ENCODE data around the gene SOD3. TPM values are rescaled to one million over a fixed set of nuclear protein-coding genes. Genes with fewer than 3 reads are reported as not detected.

The SOD3 gene
- total RNA-seq, 1 donor from 2014 or later: 8.6 TPM

DNA sequence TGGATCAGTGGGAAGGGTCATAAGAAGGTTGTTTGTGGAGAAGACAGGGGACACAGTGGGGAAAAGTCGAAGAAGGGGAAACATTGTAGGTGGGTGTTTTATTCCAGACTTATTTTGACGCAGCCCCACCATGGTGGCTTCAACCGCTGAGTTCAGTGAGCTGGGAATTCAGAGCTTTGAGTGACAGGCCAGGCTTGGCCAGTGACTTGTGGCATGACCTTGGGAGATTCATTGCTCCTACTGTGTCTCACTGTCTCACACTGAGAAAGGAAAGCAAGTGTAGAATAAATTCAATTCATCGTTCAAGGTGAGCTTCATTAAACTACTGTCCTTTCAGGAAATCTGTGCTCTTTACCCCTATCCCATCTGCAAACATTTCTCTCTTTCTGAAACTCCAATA, 47.4 kb upstream of the SOD3 start:
- Histone ChIP-seq H3K36me3 (ENCODE audit: insufficient read depth, low read length) (no peaks in the 10 kb centered on the region), H2AFZ (ENCODE audit: low read depth, low read length) (no peak overlapping the region), H3K4me1 (ENCODE audit: insufficient read depth, low read length) (no peaks in the 10 kb centered on the region), H3K4me3 (ENCODE audit: insufficient read depth, low read depth, low read length) (no peak overlapping the region), H4K20me1 (ENCODE audit: insufficient read depth, low read length) (no peaks in the 10 kb centered on the region), H3K27me3 (ENCODE audit: insufficient read depth, low read length) (no peaks in the 10 kb centered on the region), H3K79me2 (ENCODE audit: insufficient read depth, low read length) (no peaks in the 10 kb centered on the region), H3K4me2 (ENCODE audit: low read length) (no peak overlapping the region), H3K9me3 (ENCODE audit: insufficient read depth, low read depth, low read length) (no peaks in the 10 kb centered on the region), H3K27ac (ENCODE audit: low read depth, low read length) (no peak overlapping the region), H3K9ac (ENCODE audit: low read length) (no peak overlapping the region)
- peaks cover 3% of the 10 kb centered on the region for H3K36me3 Mint-ChIP-seq (ENCODE audit: low read depth, unreplicated experiment)
- no peak for FAIRE-seq
- H3K4me1 Mint-ChIP-seq (ENCODE audit: low read depth, unreplicated experiment): peaks cover 3% of the 10 kb centered on the region
- no peak overlapping the region for H3K27ac Mint-ChIP-seq (ENCODE audit: unreplicated experiment)
- TF ChIP-seq EZH2 (IDR thresholded peaks at IDR 0.05; ENCODE audit: insufficient read depth, low read length): no peak
- TF ChIP-seq, protein P1, sequence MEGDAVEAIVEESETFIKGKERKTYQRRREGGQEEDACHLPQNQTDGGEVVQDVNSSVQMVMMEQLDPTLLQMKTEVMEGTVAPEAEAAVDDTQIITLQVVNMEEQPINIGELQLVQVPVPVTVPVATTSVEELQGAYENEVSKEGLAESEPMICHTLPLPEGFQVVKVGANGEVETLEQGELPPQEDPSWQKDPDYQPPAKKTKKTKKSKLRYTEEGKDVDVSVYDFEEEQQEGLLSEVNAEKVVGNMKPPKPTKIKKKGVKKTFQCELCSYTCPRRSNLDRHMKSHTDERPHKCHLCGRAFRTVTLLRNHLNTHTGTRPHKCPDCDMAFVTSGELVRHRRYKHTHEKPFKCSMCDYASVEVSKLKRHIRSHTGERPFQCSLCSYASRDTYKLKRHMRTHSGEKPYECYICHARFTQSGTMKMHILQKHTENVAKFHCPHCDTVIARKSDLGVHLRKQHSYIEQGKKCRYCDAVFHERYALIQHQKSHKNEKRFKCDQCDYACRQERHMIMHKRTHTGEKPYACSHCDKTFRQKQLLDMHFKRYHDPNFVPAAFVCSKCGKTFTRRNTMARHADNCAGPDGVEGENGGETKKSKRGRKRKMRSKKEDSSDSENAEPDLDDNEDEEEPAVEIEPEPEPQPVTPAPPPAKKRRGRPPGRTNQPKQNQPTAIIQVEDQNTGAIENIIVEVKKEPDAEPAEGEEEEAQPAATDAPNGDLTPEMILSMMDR (IDR thresholded peaks at IDR 0.05; ENCODE audit: insufficient read depth, low read depth, low read length): no peak
- H3K27me3 Mint-ChIP-seq (ENCODE audit: low read depth, unreplicated experiment): no peaks in the 10 kb centered on the region
- peaks cover 6% of the 10 kb centered on the region for H3K9me3 Mint-ChIP-seq (ENCODE audit: unreplicated experiment)
- no peak for DNase-seq (ENCODE audit: low read depth)
- no peak overlapping the region for H3K4me3 Mint-ChIP-seq (ENCODE audit: unreplicated experiment)

DNA sequence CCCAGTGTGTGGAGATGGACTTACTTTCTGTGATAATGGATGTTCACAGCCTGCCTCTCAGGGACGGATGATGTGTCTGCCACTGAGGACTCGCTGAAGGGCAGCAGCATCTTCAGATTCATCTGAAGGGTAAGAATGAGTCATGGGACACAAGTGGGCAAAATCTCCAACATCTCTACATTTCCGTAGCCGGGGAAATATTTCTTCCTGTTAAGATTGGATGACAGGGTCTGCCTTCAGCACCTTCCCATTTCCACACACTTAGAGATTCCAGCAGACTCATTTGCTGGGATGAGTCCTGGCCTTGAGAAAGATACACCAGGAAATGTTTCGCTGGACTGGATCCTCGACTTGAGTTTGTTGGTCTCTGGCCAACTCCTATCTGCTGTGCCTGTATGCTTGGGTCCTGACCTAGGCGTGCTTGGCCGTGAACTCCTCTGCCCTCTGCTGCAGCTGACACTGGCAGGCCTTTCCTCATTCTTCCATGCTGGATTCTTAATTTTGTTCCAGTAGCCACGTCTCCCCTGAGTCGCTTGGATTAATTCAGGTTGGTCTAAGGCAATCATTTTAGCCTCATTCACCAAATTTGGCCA, 46.5 kb upstream of the SOD3 start:
- Histone ChIP-seq H3K9me3 (ENCODE audit: insufficient read depth, low read depth, low read length) (no peaks in the 10 kb centered on the region), H3K27ac (ENCODE audit: low read depth, low read length) (no peak overlapping the region), H2AFZ (ENCODE audit: low read depth, low read length) (no peak overlapping the region), H4K20me1 (ENCODE audit: insufficient read depth, low read length) (no peaks in the 10 kb centered on the region), H3K36me3 (ENCODE audit: insufficient read depth, low read length) (no peaks in the 10 kb centered on the region), H3K27me3 (ENCODE audit: insufficient read depth, low read length) (no peaks in the 10 kb centered on the region), H3K4me3 (ENCODE audit: insufficient read depth, low read depth, low read length) (no peak overlapping the region), H3K9ac (ENCODE audit: low read length) (no peak overlapping the region), H3K4me2 (ENCODE audit: low read length) (no peak overlapping the region), H3K4me1 (ENCODE audit: insufficient read depth, low read length) (no peaks in the 10 kb centered on the region), H3K79me2 (ENCODE audit: insufficient read depth, low read length) (no peaks in the 10 kb centered on the region)
- H3K36me3 Mint-ChIP-seq (ENCODE audit: low read depth, unreplicated experiment): peaks cover 3% of the 10 kb centered on the region
- peaks cover 6% of the 10 kb centered on the region for H3K9me3 Mint-ChIP-seq (ENCODE audit: unreplicated experiment)
- H3K27me3 Mint-ChIP-seq (ENCODE audit: low read depth, unreplicated experiment): no peaks in the 10 kb centered on the region
- DNase-seq (ENCODE audit: low read depth) (no peak), FAIRE-seq (no peak)
- H3K4me1 Mint-ChIP-seq (ENCODE audit: low read depth, unreplicated experiment): peaks cover 3% of the 10 kb centered on the region
- H3K27ac Mint-ChIP-seq (ENCODE audit: unreplicated experiment): no peak overlapping the region
- no peak overlapping the region for H3K4me3 Mint-ChIP-seq (ENCODE audit: unreplicated experiment)
- TF ChIP-seq, protein P1 (IDR thresholded peaks at IDR 0.05; ENCODE audit: insufficient read depth, low read depth, low read length): no peak
- no peak for TF ChIP-seq EZH2 (IDR thresholded peaks at IDR 0.05; ENCODE audit: insufficient read depth, low read length)

DNA sequence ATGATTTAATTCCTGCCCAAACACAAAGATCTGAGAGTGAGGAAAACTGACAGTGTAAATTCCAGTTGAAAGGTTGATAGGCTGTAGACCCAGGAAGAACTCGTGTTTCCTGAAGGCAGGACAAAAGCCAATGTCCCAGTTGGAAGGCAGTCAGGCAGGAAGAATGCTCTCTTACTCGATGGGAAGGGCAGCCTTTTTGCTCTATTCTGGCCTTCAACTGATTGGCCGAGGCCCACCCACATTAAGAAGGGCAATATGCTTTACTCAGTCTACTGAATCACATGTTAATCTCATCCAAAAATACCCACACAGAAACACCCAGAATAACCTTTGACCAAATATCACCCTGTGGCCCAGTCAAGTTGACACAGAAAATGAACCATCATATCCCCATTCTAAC, 45.3 kb upstream of the SOD3 start:
- H3K79me2 ChIP-seq (ENCODE audit: insufficient read depth, low read length): no peaks in the 10 kb centered on the region
- H3K27ac ChIP-seq (ENCODE audit: low read depth, low read length): no peak overlapping the region
- H3K4me2 ChIP-seq (ENCODE audit: low read length): no peak overlapping the region
- H3K27me3 ChIP-seq (ENCODE audit: insufficient read depth, low read length): no peaks in the 10 kb centered on the region
- Mint-ChIP-seq H3K4me3 (ENCODE audit: unreplicated experiment) (no peak overlapping the region), H3K36me3 (ENCODE audit: low read depth, unreplicated experiment) (peaks cover 3% of the 10 kb centered on the region), H3K9me3 (ENCODE audit: unreplicated experiment) (peaks cover 8% of the 10 kb centered on the region), H3K27me3 (ENCODE audit: low read depth, unreplicated experiment) (no peaks in the 10 kb centered on the region), H3K4me1 (ENCODE audit: low read depth, unreplicated experiment) (peaks cover 6% of the 10 kb centered on the region), H3K27ac (ENCODE audit: unreplicated experiment) (no peak overlapping the region)
- no peak overlapping the region for H3K9ac ChIP-seq (ENCODE audit: low read length)
- DNase-seq (ENCODE audit: low read depth) (no peak), FAIRE-seq (no peak)
- H3K9me3 ChIP-seq (ENCODE audit: insufficient read depth, low read depth, low read length): no peaks in the 10 kb centered on the region
- H2AFZ ChIP-seq (ENCODE audit: low read depth, low read length): no peak overlapping the region
- H3K4me1 ChIP-seq (ENCODE audit: insufficient read depth, low read length): no peaks in the 10 kb centered on the region
- H4K20me1 ChIP-seq (ENCODE audit: insufficient read depth, low read length): no peaks in the 10 kb centered on the region
- H3K36me3 ChIP-seq (ENCODE audit: insufficient read depth, low read length): no peaks in the 10 kb centered on the region
- TF ChIP-seq EZH2 (IDR thresholded peaks at IDR 0.05; ENCODE audit: insufficient read depth, low read length): no peak
- TF ChIP-seq, protein P1 (IDR thresholded peaks at IDR 0.05; ENCODE audit: insufficient read depth, low read depth, low read length): no peak
- H3K4me3 ChIP-seq (ENCODE audit: insufficient read depth, low read depth, low read length): no peak overlapping the region

Measured in astrocyte (in vitro differentiated cells and primary cell).